IMR-90 (cell line): Measurements from ENCODE around the gene NEIL3.

Source experiments
- CEBPB ChIP-seq: IDR thresholded peaks from 2 replicates; pipeline ENCODE4 v1.6.1; 2012; ENCODE audit warnings: low read depth, low read length, improper control_type of control experiment
- CTCF ChIP-seq: conservative IDR thresholded peaks from 2 replicates; pipeline ENCODE4 v1.5.1; 2012; ENCODE audit warnings: mild to moderate bottlenecking, low read depth, low read length, improper control_type of control experiment
- FOS ChIP-seq: fragments of 150-350 bp; IDR thresholded peaks from 2 replicates; pipeline ENCODE4 v1.6.1; 2016; ENCODE audit warnings: low read depth, low read length
- MAFK ChIP-seq: IDR thresholded peaks from 2 replicates; pipeline ENCODE4 v1.6.1; 2012; ENCODE audit warnings: low read depth, low read length, improper control_type of control experiment
- MAZ ChIP-seq: IDR thresholded peaks from 2 replicates; pipeline ENCODE4 v1.6.1; 2012; ENCODE audit warnings: low read depth, mild to moderate bottlenecking, low read length, improper control_type of control experiment, moderate library complexity, borderline replicate concordance
- MXI1 ChIP-seq: IDR thresholded peaks from 2 replicates; pipeline ENCODE4 v1.6.1; 2012; ENCODE audit warnings: low read depth, mild to moderate bottlenecking, low read length, moderate library complexity, borderline replicate concordance
- NFE2L2 ChIP-seq: fragments of 150-350 bp; IDR thresholded peaks from 2 replicates; pipeline ENCODE4 v1.6.1; 2016; ENCODE audit warnings: low read depth, mild to moderate bottlenecking, low read length
- POLR2A ChIP-seq: IDR thresholded peaks from 2 replicates; pipeline ENCODE4 v1.6.1; 2012; ENCODE audit warnings: mild to moderate bottlenecking, low read depth, low read length
- RAD21 ChIP-seq: IDR thresholded peaks from 2 replicates; pipeline ENCODE4 v1.6.1; 2012; ENCODE audit warnings: low read length, improper control_type of control experiment
- RCOR1 ChIP-seq: IDR thresholded peaks from 2 replicates; pipeline ENCODE4 v1.6.1; 2012; ENCODE audit warnings: mild to moderate bottlenecking, low read length, improper control_type of control experiment; ENCODE audit not compliant: insufficient replicate concordance
- RFX5 ChIP-seq: IDR thresholded peaks from 2 replicates; pipeline ENCODE4 v1.8.0; 2012; ENCODE audit warnings: low read depth, mild to moderate bottlenecking, low read length, moderate library complexity
- USF2 ChIP-seq: fragments of 150-350 bp; IDR thresholded peaks from 2 replicates; pipeline ENCODE4 v1.6.1; 2017; ENCODE audit warnings: mild to moderate bottlenecking, antibody characterized with exemption, low read length, low read depth

- TF ChIP-seq MXI1: no peak
- no peak for TF ChIP-seq CTCF
- no peak for TF ChIP-seq POLR2A
- no peak for TF ChIP-seq USF2
- TF ChIP-seq RFX5: no peak
- no peak for TF ChIP-seq MAFK
- TF ChIP-seq FOS: no peak
- TF ChIP-seq CEBPB: peak; percentile 47; the same call in 1 of the 2 replicates
- no peak for TF ChIP-seq RCOR1
- TF ChIP-seq MAZ: no peak
- TF ChIP-seq RAD21: no peak
- TF ChIP-seq NFE2L2: no peak
Measured at GRCh38 chr4:177302371-177303100, 7.1 kb upstream of the NEIL3 start.
